HG03108 (cell line): ENCODE results near the gene NUBPL.
"Not testable (repeated sequence)": the region's sequence is repeated elsewhere in the genome, so short reads cannot be mapped to it uniquely, and the experiment has no call there.

Experiments
- ATAC-seq: cut with Tn5 transposase; IDR thresholded peaks from one replicate; pipeline ENCODE4 v1.9.1; 2021; ENCODE audit warnings: moderate library complexity; ENCODE audit not compliant: unreplicated experiment

The NUBPL gene

GRCh38 chr14:31797946-31798345, 236.7 kb downstream of the NUBPL start:
- not testable (repeated sequence) for ATAC-seq

GRCh38 chr14:31802838-31803237, 241.6 kb downstream of the NUBPL start:
- ATAC-seq = no peak

GRCh38 chr14:31806249-31806648, 245.0 kb downstream of the NUBPL start:
- ATAC-seq = no peak

- not testable (repeated sequence) for ATAC-seq
Measured at GRCh38 chr14:31811693-31812628, 250.8 kb downstream of the NUBPL start.

GRCh38 chr14:31813724-31814490, 252.7 kb downstream of the NUBPL start:
- ATAC-seq = not testable (repeated sequence)

- ATAC-seq = no peak
Measured at GRCh38 chr14:31819281-31819680, 258.1 kb downstream of the NUBPL start.

GRCh38 chr14:31825459-31825858, 264.3 kb downstream of the NUBPL start:
- ATAC-seq = no peak

- ATAC-seq = no peak
Measured at GRCh38 chr14:31827325-31827724, 266.1 kb downstream of the NUBPL start.

GRCh38 chr14:31828946-31829868, 268.0 kb downstream of the NUBPL start:
- no peak for ATAC-seq

GRCh38 chr14:31834616-31835015, 273.4 kb downstream of the NUBPL start:
- no peak for ATAC-seq

GRCh38 chr14:31835049-31835448, 273.8 kb downstream of the NUBPL start:
- no peak for ATAC-seq

GRCh38 chr14:31837031-31837430, 275.8 kb downstream of the NUBPL start:
- ATAC-seq = no peak

GRCh38 chr14:31842899-31843298, 281.7 kb downstream of the NUBPL start:
- no peak for ATAC-seq

- ATAC-seq = no peak
Measured at GRCh38 chr14:31843361-31844091, 282.3 kb downstream of the NUBPL start.

GRCh38 chr14:31854508-31855075, 293.4 kb downstream of the NUBPL start:
- no peak for ATAC-seq

- no peak for ATAC-seq
Measured at GRCh38 chr14:31855262-31855661, 294.1 kb downstream of the NUBPL start.

- ATAC-seq = not testable (repeated sequence)
Measured at GRCh38 chr14:31856003-31856402, 294.8 kb downstream of the NUBPL start.

- no peak for ATAC-seq
Measured at GRCh38 chr14:31858868-31859267, 297.7 kb downstream of the NUBPL start.

- no peak for ATAC-seq
Measured at GRCh38 chr14:31864937-31865855, 304.0 kb downstream of the NUBPL start.
